Tibial nerve (tissue), 4 donors: ENCODE measurements around the gene CYP1B1.

Experiments used
- CTCF ChIP-seq, 5 experiments: fragments of 200-600 bp in 3 of 5; fragments of 450-650 bp in 2 of 5; sonication (generic) in 3 of 5; IDR thresholded peaks; one replicate each; pipeline ENCODE4 v1.5.1; 2016 to 2019; ENCODE audit warnings: antibody characterized with exemption in 5 of 5, mild to moderate bottlenecking in 3 of 5, moderate library complexity in 2 of 5
- EP300 ChIP-seq, 2 donors: sonication (generic); formaldehyde crosslinking; IDR thresholded peaks; one replicate each; pipeline ENCODE4 v1.6.1; 2017; ENCODE audit warnings: antibody characterized with exemption in 2 of 2, mild to moderate bottlenecking in 1 of 2
- POLR2A ChIP-seq, 2 donors: fragments of 450-650 bp; IDR thresholded peaks; one replicate each; pipeline ENCODE4 v1.6.1; 2017; ENCODE audit warnings: antibody characterized with exemption in 2 of 2, mild to moderate bottlenecking in 2 of 2, moderate library complexity in 2 of 2

GRCh38 chr2:38105922-38106321, 30.0 kb upstream of the CYP1B1 start:
- TF ChIP-seq CTCF (IDR thresholded peaks at IDR 0.05) (no peak), POLR2A (IDR thresholded peaks at IDR 0.05) (no peak), EP300 (IDR thresholded peaks at IDR 0.05) (no peak)
